Neural cell (in vitro differentiated cells): ENCODE results near the gene MT1H.
"Not testable (repeated sequence)": the region's sequence is repeated elsewhere in the genome, so short reads cannot be mapped to it uniquely, and the experiment has no call there.

Experiments used
- SMC3 ChIP-seq: fragments of 450-650 bp; conservative IDR thresholded peaks from 2 replicates; pipeline ENCODE4 v1.6.1; 2014; ENCODE audit warnings: antibody characterized with exemption, mild to moderate bottlenecking, moderate library complexity; ENCODE audit not compliant: poor library complexity
- TF ChIP-seq, protein P1 (sequence below): fragments of 450-650 bp; IDR thresholded peaks from 2 replicates; pipeline ENCODE4 v1.5.1; 2014; ENCODE audit warnings: antibody characterized with exemption, mild to moderate bottlenecking, moderate library complexity; ENCODE audit not compliant: poor library complexity, severe bottlenecking

DNA sequence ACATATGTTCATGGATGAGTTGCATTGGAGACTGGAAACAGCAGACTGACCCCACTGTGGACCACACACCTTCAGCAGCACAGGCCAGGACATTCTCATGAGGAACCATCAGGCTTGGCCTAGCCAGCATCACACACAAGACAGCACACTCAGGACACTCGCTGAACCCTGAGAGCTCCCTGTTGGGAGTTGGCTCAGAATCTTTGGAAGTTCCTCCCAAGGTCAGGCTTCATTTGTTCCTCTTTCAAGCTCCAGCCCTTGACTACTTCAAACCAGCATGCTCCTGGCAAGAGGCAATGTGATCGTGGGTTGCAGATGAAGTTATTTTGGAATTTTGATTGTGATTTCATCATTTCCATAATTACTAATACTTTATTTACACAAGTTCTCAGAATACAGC lies 2.1 kb downstream of the MT1H start:
- TF ChIP-seq, protein P1, sequence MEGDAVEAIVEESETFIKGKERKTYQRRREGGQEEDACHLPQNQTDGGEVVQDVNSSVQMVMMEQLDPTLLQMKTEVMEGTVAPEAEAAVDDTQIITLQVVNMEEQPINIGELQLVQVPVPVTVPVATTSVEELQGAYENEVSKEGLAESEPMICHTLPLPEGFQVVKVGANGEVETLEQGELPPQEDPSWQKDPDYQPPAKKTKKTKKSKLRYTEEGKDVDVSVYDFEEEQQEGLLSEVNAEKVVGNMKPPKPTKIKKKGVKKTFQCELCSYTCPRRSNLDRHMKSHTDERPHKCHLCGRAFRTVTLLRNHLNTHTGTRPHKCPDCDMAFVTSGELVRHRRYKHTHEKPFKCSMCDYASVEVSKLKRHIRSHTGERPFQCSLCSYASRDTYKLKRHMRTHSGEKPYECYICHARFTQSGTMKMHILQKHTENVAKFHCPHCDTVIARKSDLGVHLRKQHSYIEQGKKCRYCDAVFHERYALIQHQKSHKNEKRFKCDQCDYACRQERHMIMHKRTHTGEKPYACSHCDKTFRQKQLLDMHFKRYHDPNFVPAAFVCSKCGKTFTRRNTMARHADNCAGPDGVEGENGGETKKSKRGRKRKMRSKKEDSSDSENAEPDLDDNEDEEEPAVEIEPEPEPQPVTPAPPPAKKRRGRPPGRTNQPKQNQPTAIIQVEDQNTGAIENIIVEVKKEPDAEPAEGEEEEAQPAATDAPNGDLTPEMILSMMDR: not testable (repeated sequence)
- not testable (repeated sequence) for TF ChIP-seq SMC3
